22Rv1 (cell line): ENCODE results near the gene FXYD6.
"Not testable (repeated sequence)": the region's sequence is repeated elsewhere in the genome, so short reads cannot be mapped to it uniquely, and the experiment has no call there.

Experiments used
- H3K27ac ChIP-seq: fragments of 450-650 bp; 2 replicates; pipeline ENCODE4 v1.5.1; 2017
- CTCF ChIP-seq: fragments of 450-650 bp; IDR thresholded peaks from 2 replicates; pipeline ENCODE4 v1.5.1; 2017; ENCODE audit warnings: mild to moderate bottlenecking
- ZFX ChIP-seq: fragments of 450-650 bp; IDR thresholded peaks from 2 replicates; pipeline ENCODE4 v1.6.1; 2017; ENCODE audit warnings: antibody characterized with exemption, borderline replicate concordance

Gene FXYD6

DNA sequence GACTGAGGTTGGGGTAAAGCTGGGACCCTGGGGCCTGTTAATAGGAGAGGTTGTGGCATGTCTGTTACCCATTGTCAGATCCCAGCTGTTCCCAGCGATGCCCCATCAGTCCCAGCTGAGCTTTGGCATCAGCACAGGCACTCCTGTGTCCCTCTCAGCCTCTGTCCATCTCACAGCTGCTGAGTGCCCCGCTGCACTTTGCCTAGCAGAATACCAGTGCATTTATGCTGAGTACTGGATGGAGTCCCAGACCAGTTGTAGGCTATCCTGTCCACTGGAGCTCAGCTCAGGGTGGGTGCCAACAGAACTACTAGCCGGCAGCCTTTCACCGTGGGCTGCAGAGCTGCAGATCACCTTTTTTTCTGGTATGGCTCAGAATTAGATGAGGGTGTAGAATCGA is 9.9 kb downstream of the FXYD6 start:
- TF ChIP-seq CTCF: no peak
- no peak for TF ChIP-seq ZFX
- H3K27ac ChIP-seq: no peak overlapping the region

DNA sequence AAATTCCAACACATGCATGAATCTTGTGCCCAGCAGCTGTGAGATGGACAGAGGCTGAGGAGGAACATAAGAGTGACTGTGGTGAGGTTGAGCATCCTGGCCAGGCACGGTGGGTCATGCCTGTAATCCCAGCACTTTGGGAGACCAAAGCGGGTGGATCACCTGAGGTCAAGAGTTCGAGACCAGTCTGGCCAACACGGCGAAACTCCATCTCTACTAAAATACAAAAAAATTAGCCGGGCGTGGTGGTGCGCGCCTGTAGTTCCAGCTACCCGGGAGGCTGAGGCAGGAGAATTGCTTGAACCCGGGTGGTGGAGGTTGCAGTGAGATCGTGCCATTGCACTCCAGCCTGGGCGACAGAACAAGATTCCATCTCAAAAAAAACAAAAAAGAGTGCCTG is 10.9 kb downstream of the FXYD6 start:
- not testable (repeated sequence) for H3K27ac ChIP-seq

DNA sequence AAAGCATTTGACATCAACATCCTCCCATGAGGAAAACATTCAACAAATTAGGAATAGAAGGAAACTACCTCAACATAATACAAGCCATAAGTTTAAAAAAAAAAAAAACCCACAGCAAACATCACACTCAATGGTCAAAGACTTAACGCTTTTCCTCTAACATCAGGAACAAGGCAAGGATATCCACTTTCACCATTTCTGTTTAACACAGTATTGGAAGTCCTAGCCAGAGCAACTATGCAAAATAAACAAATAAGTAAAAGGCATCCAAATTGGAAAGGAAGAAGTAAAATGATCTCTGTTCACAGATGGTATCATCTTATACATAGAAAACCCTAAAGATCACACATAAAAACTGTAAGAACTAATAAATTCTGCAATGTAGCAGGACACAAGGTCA is 13.1 kb downstream of the FXYD6 start:
- TF ChIP-seq ZFX: no peak
- no peak for TF ChIP-seq CTCF
- H3K27ac ChIP-seq: no peak overlapping the region

GRCh38 chr11:117862753-117863152 is 13.7 kb downstream of the FXYD6 start:
- no peak overlapping the region for H3K27ac ChIP-seq
- TF ChIP-seq ZFX: no peak
- TF ChIP-seq CTCF: no peak

- no peak overlapping the region for H3K27ac ChIP-seq
- TF ChIP-seq ZFX (no peak), CTCF (no peak)
Measured at GRCh38 chr11:117862019-117862725, 14.3 kb downstream of the FXYD6 start.

GRCh38 chr11:117861151-117862018 is 15.1 kb downstream of the FXYD6 start:
- no peak for TF ChIP-seq ZFX
- no peak for TF ChIP-seq CTCF
- no peak overlapping the region for H3K27ac ChIP-seq

DNA sequence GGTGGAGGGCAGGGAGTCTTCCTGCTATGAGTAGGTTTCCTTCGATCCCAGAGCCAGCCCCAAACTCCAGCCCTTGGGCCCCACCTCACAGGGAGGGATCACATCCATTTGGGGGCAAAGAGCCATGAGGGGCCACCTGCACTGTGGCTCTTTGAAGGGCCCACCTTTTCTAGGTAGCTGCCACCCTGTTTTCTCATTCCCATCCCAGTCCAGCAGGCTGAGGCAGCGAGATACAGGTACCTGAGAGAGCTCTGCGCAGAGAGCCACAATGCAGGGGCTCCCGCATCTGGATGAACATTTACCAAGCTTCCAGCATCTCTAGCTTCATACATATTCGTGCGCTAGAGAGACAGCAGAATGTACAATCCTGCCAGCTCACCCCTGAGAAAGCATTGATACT is 16.3 kb downstream of the FXYD6 start:
- H3K27ac ChIP-seq: no peak overlapping the region
- TF ChIP-seq CTCF: no peak
- TF ChIP-seq ZFX: no peak
